Lower leg skin (tissue), 3 donors: ENCODE data around the gene NEGR1.

Experiments
- POLR2A ChIP-seq, 2 donors: fragments of 450-650 bp; IDR thresholded peaks; one replicate each; pipeline ENCODE4 v1.6.1; 2016 to 2017; ENCODE audit warnings: antibody characterized with exemption in 2 of 2, mild to moderate bottlenecking in 1 of 2, moderate library complexity in 1 of 2
- TF ChIP-seq, protein P1 (sequence below), 3 donors: fragments of 450-650 bp; IDR thresholded peaks; one replicate each; pipeline ENCODE4 v1.5.1; 2016; ENCODE audit warnings: antibody characterized with exemption in 3 of 3, mild to moderate bottlenecking in 3 of 3, moderate library complexity in 2 of 3

- TF ChIP-seq, protein P1, sequence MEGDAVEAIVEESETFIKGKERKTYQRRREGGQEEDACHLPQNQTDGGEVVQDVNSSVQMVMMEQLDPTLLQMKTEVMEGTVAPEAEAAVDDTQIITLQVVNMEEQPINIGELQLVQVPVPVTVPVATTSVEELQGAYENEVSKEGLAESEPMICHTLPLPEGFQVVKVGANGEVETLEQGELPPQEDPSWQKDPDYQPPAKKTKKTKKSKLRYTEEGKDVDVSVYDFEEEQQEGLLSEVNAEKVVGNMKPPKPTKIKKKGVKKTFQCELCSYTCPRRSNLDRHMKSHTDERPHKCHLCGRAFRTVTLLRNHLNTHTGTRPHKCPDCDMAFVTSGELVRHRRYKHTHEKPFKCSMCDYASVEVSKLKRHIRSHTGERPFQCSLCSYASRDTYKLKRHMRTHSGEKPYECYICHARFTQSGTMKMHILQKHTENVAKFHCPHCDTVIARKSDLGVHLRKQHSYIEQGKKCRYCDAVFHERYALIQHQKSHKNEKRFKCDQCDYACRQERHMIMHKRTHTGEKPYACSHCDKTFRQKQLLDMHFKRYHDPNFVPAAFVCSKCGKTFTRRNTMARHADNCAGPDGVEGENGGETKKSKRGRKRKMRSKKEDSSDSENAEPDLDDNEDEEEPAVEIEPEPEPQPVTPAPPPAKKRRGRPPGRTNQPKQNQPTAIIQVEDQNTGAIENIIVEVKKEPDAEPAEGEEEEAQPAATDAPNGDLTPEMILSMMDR (IDR thresholded peaks at IDR 0.05), result no peak
- no peak for TF ChIP-seq POLR2A (IDR thresholded peaks at IDR 0.05)
Measured at GRCh38 chr1:71948561-71948960, 333.8 kb downstream of the NEGR1 start.
